ENCODE measurements around the gene DOCK6.

- TF ChIP-seq, protein P1, sequence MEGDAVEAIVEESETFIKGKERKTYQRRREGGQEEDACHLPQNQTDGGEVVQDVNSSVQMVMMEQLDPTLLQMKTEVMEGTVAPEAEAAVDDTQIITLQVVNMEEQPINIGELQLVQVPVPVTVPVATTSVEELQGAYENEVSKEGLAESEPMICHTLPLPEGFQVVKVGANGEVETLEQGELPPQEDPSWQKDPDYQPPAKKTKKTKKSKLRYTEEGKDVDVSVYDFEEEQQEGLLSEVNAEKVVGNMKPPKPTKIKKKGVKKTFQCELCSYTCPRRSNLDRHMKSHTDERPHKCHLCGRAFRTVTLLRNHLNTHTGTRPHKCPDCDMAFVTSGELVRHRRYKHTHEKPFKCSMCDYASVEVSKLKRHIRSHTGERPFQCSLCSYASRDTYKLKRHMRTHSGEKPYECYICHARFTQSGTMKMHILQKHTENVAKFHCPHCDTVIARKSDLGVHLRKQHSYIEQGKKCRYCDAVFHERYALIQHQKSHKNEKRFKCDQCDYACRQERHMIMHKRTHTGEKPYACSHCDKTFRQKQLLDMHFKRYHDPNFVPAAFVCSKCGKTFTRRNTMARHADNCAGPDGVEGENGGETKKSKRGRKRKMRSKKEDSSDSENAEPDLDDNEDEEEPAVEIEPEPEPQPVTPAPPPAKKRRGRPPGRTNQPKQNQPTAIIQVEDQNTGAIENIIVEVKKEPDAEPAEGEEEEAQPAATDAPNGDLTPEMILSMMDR (IDR thresholded peaks at IDR 0.05), result no peak
- no peak for TF ChIP-seq POLR2A (IDR thresholded peaks at IDR 0.05)
These were observed 82.5 kb downstream of the DOCK6 start for GRCh38 chr19:11179716-11180297.
